HEK293 (cell line): ENCODE data around the gene ZNF512.

Source experiments
- CTCF ChIP-seq: fragments of 450-650 bp; formaldehyde crosslinking; IDR thresholded peaks from 2 replicates; pipeline ENCODE4 v1.5.1; 2016; ENCODE audit warnings: missing biosample characterization, missing genetic modification characterization
- MEIS1 ChIP-seq: sonication (generic); formaldehyde crosslinking; IDR thresholded peaks from 2 replicates; pipeline ENCODE4 v1.8.1; 2022; ENCODE audit warnings: missing genetic modification reagents, mild to moderate bottlenecking, borderline replicate concordance
- PRDM4 ChIP-seq: fragments of 450-650 bp; formaldehyde crosslinking; IDR thresholded peaks from 2 replicates; pipeline ENCODE4 v1.5.1; 2017; ENCODE audit warnings: missing biosample characterization, missing genetic modification characterization
- TCF7L2 ChIP-seq: IDR thresholded peaks from 2 replicates; pipeline ENCODE4 v1.6.1; 2011; ENCODE audit warnings: low read depth, mild to moderate bottlenecking, inconsistent platforms, low read length, moderate library complexity, borderline replicate concordance
- WT1 ChIP-seq: fragments of 450-650 bp; formaldehyde crosslinking; IDR thresholded peaks from 2 replicates; pipeline ENCODE4 v1.5.1; 2016; ENCODE audit warnings: missing biosample characterization, missing genetic modification characterization
- ZNF146 ChIP-seq: fragments of 450-650 bp; formaldehyde crosslinking; IDR thresholded peaks from 2 replicates; pipeline ENCODE4 v1.5.1; 2016; ENCODE audit warnings: missing biosample characterization, missing genetic modification characterization
- ZNF148 ChIP-seq: fragments of 450-650 bp; formaldehyde crosslinking; IDR thresholded peaks from 2 replicates; pipeline ENCODE4 v1.5.0; 2017; ENCODE audit warnings: missing biosample characterization, missing genetic modification characterization, borderline replicate concordance
- ZNF423 ChIP-seq: fragments of 450-650 bp; formaldehyde crosslinking; IDR thresholded peaks from 2 replicates; pipeline ENCODE4 v1.5.1; 2016; ENCODE audit warnings: missing biosample characterization, missing genetic modification characterization
- ZNF48 ChIP-seq: fragments of 450-650 bp; formaldehyde crosslinking; IDR thresholded peaks from 2 replicates; pipeline ENCODE4 v1.5.1; 2016; ENCODE audit warnings: missing biosample characterization, missing genetic modification characterization
- ZNF530 ChIP-seq: fragments of 450-650 bp; formaldehyde crosslinking; IDR thresholded peaks from 2 replicates; pipeline ENCODE4 v1.5.1; 2016; ENCODE audit warnings: low read depth, missing biosample characterization, missing genetic modification characterization
- ZNF624 ChIP-seq: fragments of 450-650 bp; formaldehyde crosslinking; IDR thresholded peaks from 2 replicates; pipeline ENCODE4 v1.5.1; 2017; ENCODE audit warnings: missing biosample characterization, missing genetic modification characterization
- ZNF701 ChIP-seq: fragments of 450-650 bp; formaldehyde crosslinking; IDR thresholded peaks from 2 replicates; pipeline ENCODE4 v1.5.1; 2016; ENCODE audit warnings: missing biosample characterization, missing genetic modification characterization
- TF ChIP-seq, protein P1 (sequence below): fragments of 450-650 bp; formaldehyde crosslinking; IDR thresholded peaks from 2 replicates; pipeline ENCODE4 v1.5.1; 2016; ENCODE audit warnings: missing biosample characterization, missing genetic modification characterization

DNA sequence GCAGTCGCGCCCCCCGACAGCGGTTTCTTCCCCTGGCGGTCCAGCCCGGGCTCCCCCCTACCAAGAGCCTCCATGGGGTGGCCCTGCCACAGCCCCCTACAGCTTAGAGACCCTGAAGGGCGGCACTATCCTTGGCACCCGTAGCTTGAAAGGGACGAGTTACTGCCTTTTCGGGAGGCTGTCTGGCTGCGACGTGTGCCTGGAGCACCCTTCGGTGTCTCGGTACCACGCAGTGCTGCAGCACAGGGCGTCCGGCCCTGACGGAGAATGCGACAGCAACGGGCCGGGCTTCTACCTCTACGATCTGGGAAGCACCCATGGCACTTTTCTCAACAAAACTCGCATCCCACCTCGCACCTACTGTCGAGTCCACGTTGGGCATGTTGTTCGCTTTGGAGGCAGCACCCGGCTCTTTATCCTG, 81.3 kb downstream of the ZNF512 start:
- TF ChIP-seq ZNF146 (tag by site-specific recombination): no peak
- TF ChIP-seq CTCF (tag by site-specific recombination): no peak; the same call in 1 of the 2 replicates
- no peak for TF ChIP-seq MEIS1 (CRISPR knock-in tag)
- no peak for TF ChIP-seq ZNF530 (tag by site-specific recombination)
- TF ChIP-seq ZNF48: no peak
- TF ChIP-seq ZNF624 (tag by site-specific recombination): no peak
- no peak for TF ChIP-seq ZNF148
- TF ChIP-seq TCF7L2: no peak
- TF ChIP-seq ZNF701 (tag by site-specific recombination): no peak
- TF ChIP-seq PRDM4: no peak
- TF ChIP-seq WT1 (tag by site-specific recombination): no peak
- TF ChIP-seq ZNF423 (tag by site-specific recombination): no peak
- TF ChIP-seq, protein P1, sequence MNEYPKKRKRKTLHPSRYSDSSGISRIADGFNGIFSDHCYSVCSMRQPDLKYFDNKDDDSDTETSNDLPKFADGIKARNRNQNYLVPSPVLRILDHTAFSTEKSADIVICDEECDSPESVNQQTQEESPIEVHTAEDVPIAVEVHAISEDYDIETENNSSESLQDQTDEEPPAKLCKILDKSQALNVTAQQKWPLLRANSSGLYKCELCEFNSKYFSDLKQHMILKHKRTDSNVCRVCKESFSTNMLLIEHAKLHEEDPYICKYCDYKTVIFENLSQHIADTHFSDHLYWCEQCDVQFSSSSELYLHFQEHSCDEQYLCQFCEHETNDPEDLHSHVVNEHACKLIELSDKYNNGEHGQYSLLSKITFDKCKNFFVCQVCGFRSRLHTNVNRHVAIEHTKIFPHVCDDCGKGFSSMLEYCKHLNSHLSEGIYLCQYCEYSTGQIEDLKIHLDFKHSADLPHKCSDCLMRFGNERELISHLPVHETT (tag by site-specific recombination): no peak
